B cell (primary cell): ENCODE results near the gene PCGF1. TPM values are rescaled to one million over a fixed set of nuclear protein-coding genes. Genes with fewer than 3 reads are reported as not detected.

Source experiments
- ATAC-seq: fragments of 200-7000 bp; cut with Tn5 transposase; one replicate; pipeline ENCODE4 v1.10.0; 2021; ENCODE audit warnings: low read depth, mild to moderate bottlenecking, moderate number of reproducible peaks, moderate library complexity
- CTCF ChIA-PET: fragments of 350-600 bp; sonication (Branson Sonifier 250); formaldehyde crosslinking; loops from one replicate; lab custom pipeline; 2021; ENCODE audit warnings: antibody characterized with exemption, inconsistent platforms; lab: Charles Lee
- POLR2A ChIA-PET: fragments of 350-600 bp; sonication (Branson Sonifier 250); formaldehyde crosslinking; loops from one replicate; lab custom pipeline; 2021; ENCODE audit warnings: antibody characterized with exemption; lab: Charles Lee
- DNase-seq: peaks from one replicate; pipeline ENCODE4 v3.0.0; 2013
- H2AFZ ChIP-seq: 2 replicates; pipeline ENCODE4 v1.6.1; 2012; ENCODE audit warnings: mild to moderate bottlenecking, low read depth, low read length; ENCODE audit not compliant: insufficient read depth, poor library complexity, severe bottlenecking
- H3K27ac ChIP-seq, 2 donors: 1 replicate in 1 of 2; 2 replicates in 1 of 2; pipeline ENCODE4 v1.5.1; 2012 to 2013; ENCODE audit warnings: low read length in 2 of 2, mild to moderate bottlenecking in 2 of 2, moderate library complexity in 1 of 2
- H3K27me3 ChIP-seq, 4 experiments: fragments of 200-600 bp in 1 of 4; sonication (generic) in 1 of 4; replicated peaks in 1 of 4; 1 replicate in 2 of 4; 2 replicates in 2 of 4; pipeline versions ENCODE4 v1.6.1 to v1.7.0; 2013 to 2016; ENCODE audit warnings: low read length in 3 of 4, mild to moderate bottlenecking in 2 of 4, mixed read lengths in 1 of 4, moderate library complexity in 1 of 4; ENCODE audit not compliant: insufficient read depth in 4 of 4, control insufficient read depth in 3 of 4; ENCODE audit errors: control extremely low read depth in 1 of 4
- H3K36me3 ChIP-seq, 2 experiments: replicated peaks in 1 of 2; 1 replicate in 1 of 2; 2 replicates in 1 of 2; pipeline versions ENCODE4 v1.6.1 to v1.7.1; 2013; ENCODE audit warnings: low read length in 1 of 2; ENCODE audit not compliant: insufficient read depth in 2 of 2, control insufficient read depth in 1 of 2; ENCODE audit errors: control extremely low read depth in 1 of 2, extremely low read depth in 1 of 2
- H3K4me1 ChIP-seq, 2 donors: fragments of 200-600 bp in 1 of 2; sonication (generic) in 1 of 2; 1 replicate in 1 of 2; 2 replicates in 1 of 2; pipeline versions ENCODE4 v1.5.1 to v1.6.1; 2013 to 2017; ENCODE audit warnings: low read length in 2 of 2; ENCODE audit not compliant: control insufficient read depth in 2 of 2, insufficient read depth in 2 of 2
- H3K4me2 ChIP-seq: replicated peaks from 2 replicates; pipeline ENCODE3; 2012; ENCODE audit warnings: mild to moderate bottlenecking, low read depth, low read length; ENCODE audit not compliant: poor library complexity, severe bottlenecking
- H3K4me3 ChIP-seq, 5 experiments: fragments of 200-600 bp in 1 of 5; sonication (generic) in 1 of 5; 1 replicate in 3 of 5; 2 replicates in 2 of 5; pipeline versions ENCODE4 v1.5.1 to v1.7.0; 2011 to 2016; ENCODE audit warnings: low read length in 4 of 5, mild to moderate bottlenecking in 4 of 5, low read depth in 2 of 5, control low read depth in 1 of 5, moderate library complexity in 1 of 5; ENCODE audit not compliant: insufficient read depth in 1 of 5; ENCODE audit errors: control extremely low read depth in 1 of 5, extremely low read depth in 1 of 5
- H3K79me2 ChIP-seq: fragments of 200-600 bp; sonication (generic); one replicate; pipeline ENCODE4 v1.6.0; 2016; ENCODE audit warnings: low read length; ENCODE audit not compliant: control insufficient read depth, insufficient read depth
- H3K9ac ChIP-seq: fragments of 200-600 bp; sonication (generic); 2 replicates; pipeline ENCODE4 v1.6.1; 2017; ENCODE audit warnings: mild to moderate bottlenecking, low read length, moderate library complexity
- H3K9me3 ChIP-seq, 3 donors: one replicate each; pipeline versions ENCODE4 v1.6.1 to v1.7.1; 2013; ENCODE audit warnings: low read length in 2 of 3; ENCODE audit not compliant: control insufficient read depth in 2 of 3, insufficient read depth in 1 of 3; ENCODE audit errors: control extremely low read depth in 1 of 3
- H4K20me1 ChIP-seq: 2 replicates; pipeline ENCODE4 v1.6.0; 2012; ENCODE audit warnings: mild to moderate bottlenecking, low read length; ENCODE audit not compliant: insufficient read depth, control insufficient read depth, poor library complexity, severe bottlenecking
- H3K27ac Mint-ChIP-seq: one replicate; pipeline ENCODE4 v1.8.0; 2021; ENCODE audit warnings: mixed read lengths
- H3K27me3 Mint-ChIP-seq: one replicate; pipeline ENCODE4 v1.8.0; 2021; ENCODE audit warnings: mixed read lengths
- H3K4me1 Mint-ChIP-seq: one replicate; pipeline ENCODE4 v1.8.0; 2021; ENCODE audit warnings: mixed read lengths
- H3K4me3 Mint-ChIP-seq: one replicate; pipeline ENCODE4 v1.8.0; 2021; ENCODE audit warnings: mixed read lengths
- H3K9me3 Mint-ChIP-seq: one replicate; pipeline ENCODE4 v1.8.0; 2022; ENCODE audit warnings: mixed read lengths; ENCODE audit not compliant: insufficient read depth
- CTCF ChIP-seq: fragments of 200-600 bp; IDR thresholded peaks from one replicate; pipeline ENCODE4 v1.8.0; 2022; ENCODE audit warnings: antibody characterized with exemption, mild to moderate bottlenecking
- EZH2 ChIP-seq: IDR thresholded peaks from 2 replicates; pipeline ENCODE4 v1.6.1; 2012; ENCODE audit warnings: borderline replicate concordance, low read depth, mild to moderate bottlenecking, moderate library complexity, low read length; ENCODE audit not compliant: insufficient read depth, poor library complexity, severe bottlenecking
- WGBS: methylation state at CpG from one replicate; pipeline ENCODE4 v1.1.5; 2013; ENCODE audit warnings: missing lambda C conversion rate; ENCODE audit not compliant: insufficient coverage; 5-methylcytosine and 5-hydroxymethylcytosine counted together
- intact Hi-C: fragments of 100-400 bp; cut with micrococcal nuclease; formaldehyde crosslinking; loops from one replicate; pipeline ENCODE4 v1.10.0; 2022
- polyA plus RNA-seq: library from polyadenylated mRNA; depleted of rRNA; stranded (reverse); fragments of >200 nt; gene quantifications from 2 replicates; pipeline ENCODE4 v1.2.3, GENCODE V29; 2012
- total RNA-seq, 2 donors: library from RNA; stranded (reverse); fragments of 120-200 nt in 1 of 2; gene quantifications; 1 replicate in 1 of 2; 2 replicates in 1 of 2; pipeline versions ENCODE4 v1.2.3 to v1.2.4, GENCODE V29; 2013 to 2022

The PCGF1 gene
- total and polyA plus RNA-seq, 2 donors (not counting 1 experiment from before 2014, with no cell fraction given), result 21.9 to 40.1 TPM

- H3K4me1 ChIP-seq, result peaks cover 55 to 58% of the 10 kb centered on the region in 2 donors
- peak overlapping the region; percentile 73 for H2AFZ ChIP-seq
- DNase-seq, result peak; percentile 69
- peak; percentile 18 for ATAC-seq
- no peaks in the 10 kb centered on the region for H4K20me1 ChIP-seq
- POLR2A ChIA-PET, result interaction anchor here (0.6 to 1.6 kb wide), 4 partner anchors 45 to 84 kb away, joined by 3 to 6 read pairs (median 4); partner anchors contain the start of gene WBP1
- intact Hi-C loops, result loop anchor here (1.0 kb wide), 1 partner anchor 84 kb away; no protein-coding TSS in a partner anchor
- CTCF ChIA-PET, result interaction anchor here (1.0 to 8.1 kb wide), 9 partner anchors 8 to 85 kb away, joined by 3 to 111 read pairs (median 5); partner anchors contain the start of genes CCDC142, TLX2 and TTC31
- peaks cover 75% of the 10 kb centered on the region for H3K4me1 Mint-ChIP-seq
- peaks cover 0 to 27% (median 0%) of the 10 kb centered on the region in 3 donors for H3K9me3 ChIP-seq
- H3K27me3 Mint-ChIP-seq, result peaks cover 62% of the 10 kb centered on the region
- H3K4me3 Mint-ChIP-seq, result peak overlapping the region; percentile 86
- TF ChIP-seq EZH2, result peak; percentile 90
- no peak for TF ChIP-seq CTCF
- H3K27me3 ChIP-seq, result peaks cover 0 to 80% (median 37%) of the 10 kb centered on the region in 4 experiments
- H3K4me3 ChIP-seq, result peak overlapping the region; percentile 3 to 67 (median 52)
- WGBS, result 1% methylated on average over 56 of the region's 67 CpGs
- peak overlapping the region; percentile 81 for H3K27ac Mint-ChIP-seq
- H3K36me3 ChIP-seq, result peaks cover 0 to 10% of the 10 kb centered on the region in 2 experiments
- H3K4me2 ChIP-seq, result peak overlapping the region; percentile 94
- peaks cover 8% of the 10 kb centered on the region for H3K79me2 ChIP-seq
- H3K9ac ChIP-seq, result peak overlapping the region; percentile 67
- H3K27ac ChIP-seq, result no peak overlapping the region
- H3K9me3 Mint-ChIP-seq, result no peaks in the 10 kb centered on the region
Observed at GRCh38 chr2:74502720-74503505, 4.6 kb downstream of the PCGF1 start.
